Prostate gland (tissue), 2 donors: ENCODE results near the gene QSOX1. TPM values are rescaled to one million over a fixed set of nuclear protein-coding genes. Genes with fewer than 3 reads are reported as not detected.

ENCODE experiments used
- DNase-seq: peaks from one replicate; pipeline ENCODE4 v3.0.0-alpha.2; 2019; ENCODE audit warnings: low spot score
- H3K27ac ChIP-seq, 2 donors: fragments of 200-600 bp; sonication (generic); 2 replicates each; pipeline ENCODE4 v1.5.1; 2017 to 2019
- H3K27me3 ChIP-seq: fragments of 200-600 bp; sonication (generic); replicated peaks from 2 replicates; pipeline ENCODE4 v1.5.1; 2019; ENCODE audit not compliant: insufficient read depth
- H3K36me3 ChIP-seq, 2 donors: fragments of 200-600 bp; sonication (generic); 1 replicate in 1 of 2; 2 replicates in 1 of 2; pipeline versions ENCODE4 v1.5.1 to v1.8.1; 2017 to 2019
- H3K4me1 ChIP-seq: fragments of 200-600 bp; sonication (generic); replicated peaks from 2 replicates; pipeline ENCODE4 v1.5.1; 2019
- H3K4me3 ChIP-seq, 2 donors: fragments of 200-600 bp; sonication (generic); 2 replicates each; pipeline ENCODE4 v1.5.1; 2017 to 2019
- H3K9me3 ChIP-seq: fragments of 200-600 bp; sonication (generic); 2 replicates; pipeline ENCODE4 v1.5.1; 2017
- POLR2A ChIP-seq: fragments of 450-650 bp; IDR thresholded peaks from one replicate; pipeline ENCODE4 v1.6.1; 2016; ENCODE audit warnings: antibody characterized with exemption, mild to moderate bottlenecking
- POLR2AphosphoS5 ChIP-seq: sonication (generic); formaldehyde crosslinking; IDR thresholded peaks from one replicate; pipeline ENCODE4 v1.6.1; 2017; ENCODE audit warnings: antibody characterized with exemption
- WGBS: methylation state at CpG from one replicate; pipeline ENCODE4 v1.1.5; 2018; 5-methylcytosine and 5-hydroxymethylcytosine counted together
- intact Hi-C: fragments of 100-400 bp; cut with DNase I; formaldehyde crosslinking; loops from one replicate; pipeline ENCODE4 v1.14.2; 2022
- total RNA-seq, 2 donors: library from RNA; depleted of rRNA; stranded (reverse); fragments of >200 nt; gene quantifications; one replicate each; pipeline ENCODE4 v1.1.0, GENCODE V29; 2016
- TF ChIP-seq, protein P1 (sequence below), 4 experiments: fragments of 200-600 bp in 2 of 4; fragments of 450-650 bp in 2 of 4; sonication (generic) in 2 of 4; IDR thresholded peaks; 1 replicate in 3 of 4; 2 replicates in 1 of 4; pipeline ENCODE4 v1.5.1; 2016 to 2019; ENCODE audit warnings: antibody characterized with exemption in 4 of 4, mild to moderate bottlenecking in 2 of 4, moderate library complexity in 2 of 4

The QSOX1 gene
- total RNA-seq, 2 donors from 2014 or later = 77.3 to 471 TPM

DNA sequence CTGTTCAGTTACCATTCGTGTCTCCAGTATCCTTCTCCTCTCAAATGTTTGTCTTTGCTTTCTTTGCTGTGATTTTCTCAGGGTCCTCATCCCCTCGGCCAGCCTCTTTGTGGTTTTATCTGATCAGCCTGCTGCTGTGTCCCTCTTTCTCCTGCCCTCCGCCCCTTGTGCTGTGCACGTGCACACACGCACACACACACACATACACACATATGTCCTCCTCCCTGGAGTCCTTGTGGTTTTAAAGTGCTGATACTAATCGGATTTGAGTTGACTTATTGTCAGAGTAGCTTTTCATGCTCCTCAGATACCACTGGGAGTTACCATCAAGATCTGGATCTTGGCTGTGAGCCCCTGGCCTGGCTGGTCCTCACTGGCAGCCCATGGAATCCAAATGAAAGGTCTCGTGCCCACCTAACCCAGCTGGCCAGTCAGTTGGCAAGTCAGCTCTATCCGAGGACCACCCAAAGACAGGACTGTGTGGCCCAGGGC is 34.1 kb downstream of the QSOX1 start:
- peaks cover 0 to 6% of the 10 kb centered on the region in 2 donors for H3K36me3 ChIP-seq
- TF ChIP-seq POLR2A = no peak
- no peak for TF ChIP-seq POLR2AphosphoS5
- TF ChIP-seq, protein P1, sequence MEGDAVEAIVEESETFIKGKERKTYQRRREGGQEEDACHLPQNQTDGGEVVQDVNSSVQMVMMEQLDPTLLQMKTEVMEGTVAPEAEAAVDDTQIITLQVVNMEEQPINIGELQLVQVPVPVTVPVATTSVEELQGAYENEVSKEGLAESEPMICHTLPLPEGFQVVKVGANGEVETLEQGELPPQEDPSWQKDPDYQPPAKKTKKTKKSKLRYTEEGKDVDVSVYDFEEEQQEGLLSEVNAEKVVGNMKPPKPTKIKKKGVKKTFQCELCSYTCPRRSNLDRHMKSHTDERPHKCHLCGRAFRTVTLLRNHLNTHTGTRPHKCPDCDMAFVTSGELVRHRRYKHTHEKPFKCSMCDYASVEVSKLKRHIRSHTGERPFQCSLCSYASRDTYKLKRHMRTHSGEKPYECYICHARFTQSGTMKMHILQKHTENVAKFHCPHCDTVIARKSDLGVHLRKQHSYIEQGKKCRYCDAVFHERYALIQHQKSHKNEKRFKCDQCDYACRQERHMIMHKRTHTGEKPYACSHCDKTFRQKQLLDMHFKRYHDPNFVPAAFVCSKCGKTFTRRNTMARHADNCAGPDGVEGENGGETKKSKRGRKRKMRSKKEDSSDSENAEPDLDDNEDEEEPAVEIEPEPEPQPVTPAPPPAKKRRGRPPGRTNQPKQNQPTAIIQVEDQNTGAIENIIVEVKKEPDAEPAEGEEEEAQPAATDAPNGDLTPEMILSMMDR (IDR thresholded peaks at IDR 0.05) = no peak
- 84% methylated on average over 8 of the region's 8 CpGs for WGBS
- no peak overlapping the region for H3K27ac ChIP-seq
- no peak overlapping the region for H3K4me3 ChIP-seq
- no peaks in the 10 kb centered on the region for H3K27me3 ChIP-seq
- H3K4me1 ChIP-seq = no peaks in the 10 kb centered on the region
- DNase-seq = no peak
- intact Hi-C loops = loop anchor here (5.0 kb wide), 1 partner anchor 294 kb away; no protein-coding TSS in a partner anchor
- H3K9me3 ChIP-seq = no peaks in the 10 kb centered on the region

DNA sequence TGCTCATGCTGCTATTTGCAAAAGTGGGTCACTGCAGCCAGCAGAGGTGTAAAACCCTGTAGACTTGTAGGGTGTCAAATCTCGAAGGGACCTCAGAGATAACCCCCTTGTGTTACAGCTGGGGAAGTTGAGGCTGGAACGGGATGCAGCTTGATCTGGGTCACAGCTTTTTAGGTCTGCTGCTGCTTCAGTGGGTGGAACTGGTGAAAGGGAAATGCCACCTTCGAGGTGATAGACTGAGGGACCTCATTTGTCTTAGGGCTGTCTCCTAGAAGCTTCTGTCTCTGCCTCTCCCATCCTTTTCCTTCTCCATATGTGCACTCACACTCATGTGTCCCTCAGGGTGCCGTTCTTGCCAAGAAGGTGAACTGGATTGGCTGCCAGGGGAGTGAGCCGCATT is 35.4 kb downstream of the QSOX1 start:
- WGBS = 90% methylated on average over 5 of the region's 5 CpGs
- H3K36me3 ChIP-seq = peaks cover 0 to 6% of the 10 kb centered on the region in 2 donors
- intact Hi-C loops = no loop called here

DNA sequence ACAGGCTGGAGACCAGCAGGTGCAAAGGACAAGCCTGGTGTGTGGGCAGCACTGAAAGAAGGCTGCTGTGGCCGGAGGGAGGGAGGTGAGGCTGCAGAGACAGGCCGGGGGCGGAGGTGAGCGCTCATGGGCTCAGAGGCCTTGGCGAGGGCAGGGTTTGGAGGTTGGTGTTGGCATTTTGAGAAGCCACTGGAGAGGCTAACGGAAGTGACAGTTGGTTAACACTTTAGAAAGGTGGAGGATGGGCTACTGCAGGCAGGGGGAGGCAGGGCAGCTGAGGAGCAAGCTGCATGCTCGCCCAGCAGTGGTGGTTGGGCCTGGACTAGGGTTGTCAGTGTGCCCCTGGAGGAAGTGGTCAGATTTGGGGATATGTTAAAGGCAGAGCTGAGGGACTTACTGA is 37.5 kb downstream of the QSOX1 start:
- H3K36me3 ChIP-seq = no peaks in the 10 kb centered on the region
- H3K4me3 ChIP-seq = no peak overlapping the region
- TF ChIP-seq, protein P1 (IDR thresholded peaks at IDR 0.05) = no peak
- TF ChIP-seq POLR2A (no peak), POLR2AphosphoS5 (no peak)
- H3K27me3 ChIP-seq = no peaks in the 10 kb centered on the region
- WGBS = 93% methylated on average over 7 of the region's 7 CpGs
- H3K4me1 ChIP-seq = no peaks in the 10 kb centered on the region
- intact Hi-C loops = no loop called here
- no peaks in the 10 kb centered on the region for H3K9me3 ChIP-seq
- H3K27ac ChIP-seq = no peak overlapping the region
- DNase-seq = no peak

More for the DNA sequence above, 35.4 kb downstream of the QSOX1 start:
- no peaks in the 10 kb centered on the region for H3K27me3 ChIP-seq
- DNase-seq = no peak
- no peaks in the 10 kb centered on the region for H3K4me1 ChIP-seq
- TF ChIP-seq POLR2A (no peak), POLR2AphosphoS5 (no peak)
- TF ChIP-seq, protein P1 (IDR thresholded peaks at IDR 0.05) = no peak
- H3K4me3 ChIP-seq = no peak overlapping the region
- H3K9me3 ChIP-seq = no peaks in the 10 kb centered on the region
- H3K27ac ChIP-seq = no peak overlapping the region

DNA sequence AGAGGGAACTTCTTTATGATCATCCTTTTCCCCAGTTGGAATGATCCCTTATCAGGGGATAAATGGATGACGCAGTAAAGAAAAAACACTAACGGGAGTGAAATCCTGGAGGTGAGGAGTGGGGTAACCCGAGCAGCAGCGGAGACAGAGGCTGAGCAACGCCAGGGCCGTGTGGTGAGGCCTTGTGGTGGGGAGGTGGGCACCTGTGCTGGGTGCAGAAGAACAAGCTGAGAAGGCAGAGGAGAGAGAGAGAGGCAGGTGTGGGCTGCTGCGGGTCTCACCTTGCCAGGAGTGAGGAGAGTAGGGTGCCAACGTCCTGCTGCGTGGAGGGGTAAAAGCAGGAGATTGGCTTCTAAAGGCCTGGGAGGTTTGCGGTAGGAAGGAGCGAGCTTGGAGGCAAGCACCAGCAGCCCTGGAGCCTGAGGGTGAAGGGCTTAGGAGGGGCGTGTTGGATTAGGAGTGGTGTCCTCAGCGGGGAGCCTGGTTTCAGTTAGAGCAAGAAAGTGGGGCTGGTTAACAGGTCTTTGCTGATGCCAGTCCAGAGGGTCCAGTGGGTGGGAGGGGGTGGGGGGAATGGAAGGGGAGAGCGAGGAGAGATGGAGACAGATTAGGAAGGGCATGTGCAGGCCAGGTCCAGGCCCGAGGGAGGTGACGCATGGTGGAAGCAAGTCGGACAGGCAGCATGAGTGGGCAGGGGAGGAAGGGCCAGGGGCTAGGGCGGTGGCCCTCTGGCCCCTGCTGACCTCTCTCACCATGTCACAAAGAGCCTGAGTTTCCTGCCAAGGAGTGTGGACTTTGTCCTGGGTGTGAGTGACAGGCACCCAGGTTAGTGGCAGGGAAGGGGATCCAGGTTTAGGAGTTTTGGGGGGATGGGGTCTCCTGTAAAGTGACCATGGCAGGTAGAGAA is 38.7 kb downstream of the QSOX1 start:
- no peak overlapping the region for H3K27ac ChIP-seq
- no peaks in the 10 kb centered on the region for H3K4me1 ChIP-seq
- H3K27me3 ChIP-seq = no peaks in the 10 kb centered on the region
- intact Hi-C loops = no loop called here
- H3K36me3 ChIP-seq = no peaks in the 10 kb centered on the region
- no peak overlapping the region for H3K4me3 ChIP-seq
- no peak for DNase-seq
- 89% methylated on average over 18 of the region's 18 CpGs for WGBS
- TF ChIP-seq POLR2AphosphoS5 = no peak
- TF ChIP-seq, protein P1 (IDR thresholded peaks at IDR 0.05) = no peak
- no peak for TF ChIP-seq POLR2A
- no peaks in the 10 kb centered on the region for H3K9me3 ChIP-seq

DNA sequence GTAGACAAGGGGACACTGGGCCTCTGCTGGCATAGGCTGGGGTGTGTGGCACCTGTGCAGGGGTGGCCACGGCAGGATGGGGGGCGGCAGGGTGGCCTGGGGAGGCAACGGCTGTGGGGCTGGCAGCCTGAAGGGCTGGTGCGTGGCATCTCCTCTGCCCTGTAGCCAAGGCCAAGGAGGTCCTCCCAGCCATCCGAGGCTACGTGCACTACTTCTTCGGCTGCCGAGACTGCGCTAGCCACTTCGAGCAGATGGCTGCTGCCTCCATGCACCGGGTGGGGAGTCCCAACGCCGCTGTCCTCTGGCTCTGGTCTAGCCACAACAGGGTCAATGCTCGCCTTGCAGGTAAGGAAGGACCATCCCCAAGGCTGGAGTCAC is 39.4 kb downstream of the QSOX1 start:
- Histone ChIP-seq H3K27me3 (no peaks in the 10 kb centered on the region), H3K9me3 (no peaks in the 10 kb centered on the region), H3K27ac (no peak overlapping the region), H3K4me1 (no peaks in the 10 kb centered on the region), H3K36me3 (no peaks in the 10 kb centered on the region), H3K4me3 (no peak overlapping the region)
- intact Hi-C loops = no loop called here
- WGBS = 95% methylated on average over 11 of the region's 14 CpGs
- no peak for DNase-seq
- no peak for TF ChIP-seq POLR2AphosphoS5
- TF ChIP-seq, protein P1 (IDR thresholded peaks at IDR 0.05) = no peak
- TF ChIP-seq POLR2A = no peak
